Testis (tissue), 3 donors: Measurements from ENCODE around the gene CCNF. TPM values are rescaled to one million over a fixed set of nuclear protein-coding genes. Genes with fewer than 3 reads are reported as not detected.

Source experiments
- DNase-seq: peaks from one replicate; pipeline ENCODE4 v3.0.0-alpha.2; 2019
- H3K27ac ChIP-seq, 2 donors: fragments of 200-600 bp; sonication (generic); one replicate each; pipeline ENCODE4 v1.5.1; 2019
- H3K27me3 ChIP-seq: fragments of 200-600 bp; sonication (generic); one replicate; pipeline ENCODE4 v1.5.1; 2019
- H3K36me3 ChIP-seq: fragments of 200-600 bp; sonication (generic); one replicate; pipeline ENCODE4 v1.5.1; 2017; ENCODE audit warnings: low read depth; ENCODE audit errors: missing control alignments
- H3K4me1 ChIP-seq: fragments of 200-600 bp; sonication (generic); one replicate; pipeline ENCODE4 v1.5.1; 2019
- H3K4me3 ChIP-seq, 2 donors: fragments of 200-600 bp; sonication (generic); one replicate each; pipeline ENCODE4 v1.5.1; 2017 to 2019
- H3K9me3 ChIP-seq: fragments of 200-600 bp; sonication (generic); one replicate; pipeline ENCODE4 v1.5.1; 2017
- POLR2A ChIP-seq: fragments of 450-650 bp; IDR thresholded peaks from one replicate; pipeline ENCODE4 v1.6.1; 2017; ENCODE audit warnings: antibody characterized with exemption, mild to moderate bottlenecking, moderate library complexity
- WGBS, 2 donors: methylation state at CpG; one replicate each; pipeline ENCODE4 v1.1.5; 2018; 5-methylcytosine and 5-hydroxymethylcytosine counted together
- intact Hi-C: fragments of 100-400 bp; cut with DNase I; formaldehyde crosslinking; loops from one replicate; pipeline ENCODE4 v1.15.1; 2023; ENCODE audit warnings: low total_unique reads
- polyA plus RNA-seq: library from polyadenylated mRNA; stranded (reverse); fragments of 350-450 nt; fragmentation: Illumina TruSeq; extraction: RNeasy Lipid Tissue Mini Kit (QIAGEN cat#74804); gene quantifications from one replicate; pipeline ENCODE4 v1.2.3, GENCODE V29; 2014; ENCODE audit warnings: low read depth, low replicate concordance; ENCODE audit not compliant: insufficient read depth
- total RNA-seq, 2 donors: library from RNA; depleted of rRNA; stranded (reverse); fragments of >200 nt; gene quantifications; one replicate each; pipeline ENCODE4 v1.2.3, GENCODE V29; 2016
- TF ChIP-seq, protein P1 (sequence below), 3 experiments: fragments of 450-650 bp in 2 of 3; fragments of 200-600 bp in 1 of 3; sonication (generic) in 1 of 3; IDR thresholded peaks; one replicate each; pipeline ENCODE4 v1.5.1; 2016 to 2019; ENCODE audit warnings: antibody characterized with exemption in 3 of 3, mild to moderate bottlenecking in 2 of 3, moderate library complexity in 1 of 3

Gene CCNF
- total and polyA plus RNA-seq, 3 donors from 2014 or later, result 6.0 to 10.8 (median 9.4) TPM

GRCh38 chr16:2398520-2398919, 30.7 kb upstream of the CCNF start:
- no peaks in the 10 kb centered on the region for H3K27me3 ChIP-seq
- 88% methylated on average over 5 of the region's 5 CpGs for WGBS, 2 donors
- H3K9me3 ChIP-seq, result no peaks in the 10 kb centered on the region
- H3K4me3 ChIP-seq, result no peak overlapping the region
- H3K27ac ChIP-seq, result no peak overlapping the region
- no peak for DNase-seq
- intact Hi-C loops, result no loop called here
- H3K36me3 ChIP-seq, result no peaks in the 10 kb centered on the region
- no peaks in the 10 kb centered on the region for H3K4me1 ChIP-seq
- TF ChIP-seq, protein P1, sequence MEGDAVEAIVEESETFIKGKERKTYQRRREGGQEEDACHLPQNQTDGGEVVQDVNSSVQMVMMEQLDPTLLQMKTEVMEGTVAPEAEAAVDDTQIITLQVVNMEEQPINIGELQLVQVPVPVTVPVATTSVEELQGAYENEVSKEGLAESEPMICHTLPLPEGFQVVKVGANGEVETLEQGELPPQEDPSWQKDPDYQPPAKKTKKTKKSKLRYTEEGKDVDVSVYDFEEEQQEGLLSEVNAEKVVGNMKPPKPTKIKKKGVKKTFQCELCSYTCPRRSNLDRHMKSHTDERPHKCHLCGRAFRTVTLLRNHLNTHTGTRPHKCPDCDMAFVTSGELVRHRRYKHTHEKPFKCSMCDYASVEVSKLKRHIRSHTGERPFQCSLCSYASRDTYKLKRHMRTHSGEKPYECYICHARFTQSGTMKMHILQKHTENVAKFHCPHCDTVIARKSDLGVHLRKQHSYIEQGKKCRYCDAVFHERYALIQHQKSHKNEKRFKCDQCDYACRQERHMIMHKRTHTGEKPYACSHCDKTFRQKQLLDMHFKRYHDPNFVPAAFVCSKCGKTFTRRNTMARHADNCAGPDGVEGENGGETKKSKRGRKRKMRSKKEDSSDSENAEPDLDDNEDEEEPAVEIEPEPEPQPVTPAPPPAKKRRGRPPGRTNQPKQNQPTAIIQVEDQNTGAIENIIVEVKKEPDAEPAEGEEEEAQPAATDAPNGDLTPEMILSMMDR (IDR thresholded peaks at IDR 0.05), result no peak
- TF ChIP-seq POLR2A, result no peak

GRCh38 chr16:2404099-2404498, 25.1 kb upstream of the CCNF start:
- Histone ChIP-seq H3K27ac (no peak overlapping the region), H3K27me3 (no peaks in the 10 kb centered on the region), H3K36me3 (no peaks in the 10 kb centered on the region), H3K4me3 (no peak overlapping the region), H3K4me1 (no peaks in the 10 kb centered on the region), H3K9me3 (no peaks in the 10 kb centered on the region)
- DNase-seq, result no peak
- no peak for TF ChIP-seq POLR2A
- TF ChIP-seq, protein P1 (IDR thresholded peaks at IDR 0.05), result no peak
- intact Hi-C loops, result no loop called here
- 79 to 83% methylated on average over 4 of the region's 4 CpGs for WGBS, 2 donors

DNA sequence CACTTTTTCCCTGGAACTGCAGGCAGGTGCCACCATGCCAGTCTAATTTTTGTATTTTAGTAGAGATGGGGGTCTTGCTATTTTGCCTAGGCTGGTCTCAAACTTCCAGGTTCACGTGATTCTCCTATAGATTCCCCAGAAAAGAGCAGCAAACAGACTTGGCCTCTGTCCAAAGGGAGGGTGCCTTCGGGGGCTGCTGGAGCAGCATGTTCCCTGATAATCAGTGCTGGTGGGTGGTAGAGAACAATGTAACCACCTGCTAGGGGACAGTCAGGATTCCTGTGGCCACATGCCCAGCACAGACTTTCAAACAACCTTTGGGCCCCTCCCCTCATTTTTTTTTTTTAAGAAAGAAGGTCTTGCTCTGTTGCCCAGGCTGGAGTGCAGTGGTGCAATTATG, 14.2 kb upstream of the CCNF start:
- DNase-seq, result peak; percentile 57
- WGBS, 2 donors, result 20 to 38% methylated on average over 2 of the region's 2 CpGs
- no peak for TF ChIP-seq POLR2A
- TF ChIP-seq, protein P1 (IDR thresholded peaks at IDR 0.05), result no peak
- Histone ChIP-seq H3K4me1 (peaks cover 9% of the 10 kb centered on the region), H3K27me3 (no peaks in the 10 kb centered on the region), H3K9me3 (no peaks in the 10 kb centered on the region), H3K27ac (no peak overlapping the region), H3K4me3 (no peak overlapping the region), H3K36me3 (no peaks in the 10 kb centered on the region)
- intact Hi-C loops, result no loop called here

- Histone ChIP-seq H3K27me3 (no peaks in the 10 kb centered on the region), H3K27ac (no peak overlapping the region), H3K4me1 (peaks cover 6% of the 10 kb centered on the region), H3K36me3 (no peaks in the 10 kb centered on the region), H3K4me3 (no peak overlapping the region), H3K9me3 (no peaks in the 10 kb centered on the region)
- TF ChIP-seq, protein P1 (IDR thresholded peaks at IDR 0.05), result no peak
- TF ChIP-seq POLR2A, result no peak
- no peak for DNase-seq
- intact Hi-C loops, result no loop called here
Measured at GRCh38 chr16:2420035-2420434, 9.2 kb upstream of the CCNF start.

DNA sequence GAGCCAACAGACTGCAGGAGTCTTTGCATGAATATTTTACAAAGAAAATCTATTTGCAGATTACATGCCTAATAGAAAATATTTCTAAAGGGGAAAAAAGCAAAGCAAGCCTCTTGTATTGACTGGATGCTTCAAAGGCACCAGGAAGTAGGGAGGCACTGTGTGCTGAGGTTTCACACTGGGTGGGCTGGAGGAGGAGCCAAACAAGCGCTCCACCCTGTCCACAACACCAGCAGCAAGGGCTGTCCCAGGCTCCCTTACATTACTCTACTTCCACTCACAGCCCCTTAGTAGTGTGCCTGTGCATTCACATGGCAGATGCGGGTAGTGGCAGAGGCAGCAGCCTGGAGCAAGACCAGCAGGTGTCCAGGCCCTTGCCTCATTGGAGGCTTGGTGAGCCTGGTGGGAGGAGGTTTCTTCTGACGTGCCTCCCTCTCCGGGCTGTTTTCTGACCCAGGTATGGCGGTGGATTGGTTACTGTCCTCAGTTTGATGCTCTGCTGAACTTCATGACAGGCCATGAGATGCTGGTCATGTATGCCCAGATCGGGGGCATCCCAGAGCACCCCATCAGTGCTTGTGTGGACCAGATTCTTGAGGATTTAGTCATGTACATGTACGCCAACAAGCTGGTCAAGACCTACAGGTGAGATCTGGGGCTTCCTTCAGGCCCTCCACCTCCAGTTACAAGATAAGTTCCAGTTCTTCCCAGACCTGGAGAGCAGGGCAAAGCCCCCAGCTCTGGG, 7.0 kb upstream of the CCNF start:
- DNase-seq, result no peak
- Histone ChIP-seq H3K4me1 (no peaks in the 10 kb centered on the region), H3K9me3 (no peaks in the 10 kb centered on the region), H3K27me3 (no peaks in the 10 kb centered on the region), H3K27ac (no peak overlapping the region), H3K36me3 (no peaks in the 10 kb centered on the region), H3K4me3 (no peak overlapping the region)
- no peak for TF ChIP-seq POLR2A
- TF ChIP-seq, protein P1 (IDR thresholded peaks at IDR 0.05), result no peak
- intact Hi-C loops, result no loop called here
- WGBS, 2 donors, result 83 to 84% methylated on average over 2 to 7 of the region's 7 CpGs
